Measurements from ENCODE around the gene DRC1.
"Not testable (repeated sequence)": the region's sequence is repeated elsewhere in the genome, so short reads cannot be mapped to it uniquely, and the experiment has no call there.

The DRC1 gene

DNA sequence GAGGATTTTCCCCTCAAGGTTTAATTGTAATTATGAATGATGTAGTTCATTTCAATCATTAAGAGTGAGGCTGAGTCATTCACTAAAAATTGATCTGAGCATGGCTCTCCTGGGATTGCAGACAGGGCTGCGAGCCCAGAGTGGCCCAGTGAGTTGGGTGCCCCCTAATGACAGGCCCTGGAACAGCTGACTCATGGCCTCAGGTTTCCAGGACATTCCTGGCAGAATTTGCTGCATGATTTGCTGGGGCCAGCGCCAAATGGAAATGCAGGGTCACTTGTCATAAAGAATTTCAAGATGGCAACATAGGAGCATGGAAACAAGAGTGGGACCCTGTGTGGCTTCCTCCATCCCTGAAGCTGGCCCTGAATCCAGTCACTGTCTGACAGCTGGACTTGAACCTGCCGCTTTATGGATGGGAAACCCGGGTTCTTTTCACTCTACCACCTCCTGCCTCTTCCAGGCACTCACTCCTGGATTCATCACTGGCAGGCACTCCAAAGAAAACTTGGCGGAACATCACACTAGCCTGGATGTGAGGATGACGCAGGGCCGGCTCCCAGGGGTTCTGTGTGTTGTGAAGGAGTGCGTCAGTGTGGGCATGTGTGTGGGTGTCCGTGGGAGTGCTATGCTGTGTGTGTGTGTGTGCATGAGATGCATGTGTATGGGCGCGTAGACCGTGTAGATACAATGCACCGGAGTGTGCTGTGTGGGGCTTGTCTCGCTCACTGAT, 61.0 kb downstream of the DRC1 start:
- TF ChIP-seq Cebpa-rat (IDR thresholded peaks at IDR 0.05) = no peak
- Histone ChIP-seq H3K4me2 (peak overlapping the region in 1 of 11 experiments; percentile 4; a peak in 2 of 22 replicates), H3K9me3 (replicated peaks in 1 of 11) (no peaks in the 10 kb centered on the region), H3K36me3 (no peaks in the 10 kb centered on the region), H3K9ac (no peak overlapping the region), H3K4me1 (peaks cover 0 to 42% (median 14%) of the 10 kb centered on the region in 10 experiments; a peak in 16 of 20 replicates), H3K4me3 (no peak overlapping the region), H3K27me3 (no peaks in the 10 kb centered on the region), H3K27ac (no peak overlapping the region), H4K20me1 (no peaks in the 10 kb centered on the region)

DNA sequence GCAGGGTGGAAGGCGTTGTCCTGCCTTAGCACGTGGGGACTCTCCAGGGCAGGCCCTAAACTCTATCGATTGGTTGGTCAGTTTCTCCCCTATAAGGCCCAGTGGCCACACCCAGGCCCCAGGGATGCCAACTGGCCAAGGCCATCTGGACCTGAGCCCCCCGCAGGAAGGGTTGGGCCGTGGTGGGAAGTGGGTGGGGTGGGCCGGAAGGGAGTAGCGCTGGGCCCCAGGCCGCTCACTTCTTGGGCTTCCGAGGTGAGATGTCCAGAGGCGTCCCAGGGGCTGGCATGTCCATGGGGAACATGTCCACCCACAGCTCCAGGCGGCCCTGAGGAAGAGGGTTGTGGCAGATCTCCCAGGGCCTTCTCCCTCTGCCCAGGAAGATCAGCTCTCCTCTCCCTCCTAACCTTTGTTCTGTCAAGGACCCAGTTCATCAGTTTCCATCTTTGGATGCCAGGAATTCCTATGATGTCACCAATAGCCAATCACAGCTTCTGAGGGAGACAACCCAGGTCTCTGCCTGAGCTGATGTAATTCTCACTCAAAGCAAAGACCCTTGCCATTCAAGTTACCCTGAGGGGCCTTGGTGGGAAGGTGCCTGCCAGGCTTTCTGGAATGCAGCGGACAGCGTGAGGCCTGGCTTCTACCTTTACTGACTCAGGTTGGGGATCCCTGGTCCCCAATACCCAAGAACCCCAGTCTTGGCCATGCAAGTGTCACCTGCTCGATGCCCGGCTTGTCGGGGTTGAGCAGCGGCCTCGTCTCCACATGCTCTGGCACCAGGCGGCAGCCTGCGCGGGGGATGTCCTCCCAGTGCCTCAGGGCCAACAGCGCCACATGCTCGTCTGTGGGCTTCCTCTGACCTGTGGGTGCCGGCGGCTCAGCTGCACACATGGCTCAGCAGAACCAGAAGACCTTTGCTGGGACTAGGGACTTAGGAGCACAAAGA, 61.8 kb downstream of the DRC1 start:
- Histone ChIP-seq H3K9me3 (replicated peaks in 1 of 11) (no peaks in the 10 kb centered on the region), H3K4me1 (peaks cover 0 to 34% (median 14%) of the 10 kb centered on the region in 10 experiments; a peak in 15 of 20 replicates), H3K27me3 (no peaks in the 10 kb centered on the region), H3K4me3 (no peak overlapping the region), H3K36me3 (no peaks in the 10 kb centered on the region), H3K27ac (no peak overlapping the region), H4K20me1 (no peaks in the 10 kb centered on the region), H3K9ac (no peak overlapping the region), H3K4me2 (no peak overlapping the region)
- no peak for TF ChIP-seq Cebpa-rat (IDR thresholded peaks at IDR 0.05)

DNA sequence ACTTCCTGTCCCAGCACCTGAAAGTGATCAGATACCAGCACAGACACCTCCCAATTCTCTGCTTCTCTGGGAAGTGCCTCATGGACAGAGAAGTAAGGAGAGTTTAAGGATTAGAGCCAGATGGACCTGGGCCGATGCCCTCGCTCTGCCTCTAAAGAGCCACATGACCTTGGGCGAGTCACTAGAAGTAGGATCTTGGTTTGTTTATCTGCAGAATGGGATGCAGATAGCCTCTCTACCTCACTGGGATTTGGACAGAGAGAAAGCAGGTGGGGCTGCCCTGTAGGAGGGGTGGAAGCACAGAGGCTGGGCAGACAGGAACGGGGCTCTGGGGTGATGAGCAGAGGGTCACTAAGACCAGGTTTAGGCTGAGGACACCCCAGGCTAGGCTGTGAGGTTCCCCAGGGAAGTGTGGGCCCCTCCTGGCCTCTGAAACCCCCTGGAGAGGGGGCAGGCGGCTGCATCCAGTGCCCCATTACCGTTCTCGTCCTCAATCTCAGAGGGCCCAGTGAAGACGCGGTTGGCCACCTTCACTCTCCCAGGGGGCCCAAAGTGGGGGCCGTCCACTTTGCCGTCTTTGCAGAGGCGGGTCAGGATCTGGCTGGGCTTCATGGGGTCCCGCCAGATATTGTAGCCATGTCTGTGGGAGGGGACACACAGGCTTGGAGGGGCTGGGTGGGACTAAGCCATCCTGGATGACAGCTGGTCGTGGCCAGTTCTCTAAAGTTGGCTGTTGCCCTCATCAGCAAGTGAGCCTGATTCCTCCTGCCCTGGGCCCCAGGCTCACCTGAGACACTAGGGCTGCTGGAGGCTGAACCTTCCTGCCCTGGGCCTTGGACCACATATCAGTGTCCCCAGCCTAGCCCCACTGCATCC, 62.9 kb downstream of the DRC1 start:
- no peak overlapping the region for H3K4me3 ChIP-seq
- peak overlapping the region in 7 of 11 experiments; percentile 6 to 58 (median 41); a peak in 8 of 22 replicates for H3K4me2 ChIP-seq
- no peaks in the 10 kb centered on the region for H3K27me3 ChIP-seq
- TF ChIP-seq Cebpa-rat (IDR thresholded peaks at IDR 0.05) = no peak
- H3K9ac ChIP-seq = peak overlapping the region in 2 of 11 experiments; percentile 14 to 28; a peak in 1 of 22 replicates
- H3K27ac ChIP-seq = no peak overlapping the region
- no peaks in the 10 kb centered on the region for H4K20me1 ChIP-seq
- peaks cover 0 to 32% (median 14%) of the 10 kb centered on the region in 10 experiments; a peak in 15 of 20 replicates for H3K4me1 ChIP-seq
- no peaks in the 10 kb centered on the region for H3K36me3 ChIP-seq
- H3K9me3 ChIP-seq (replicated peaks in 1 of 11) = no peaks in the 10 kb centered on the region

DNA sequence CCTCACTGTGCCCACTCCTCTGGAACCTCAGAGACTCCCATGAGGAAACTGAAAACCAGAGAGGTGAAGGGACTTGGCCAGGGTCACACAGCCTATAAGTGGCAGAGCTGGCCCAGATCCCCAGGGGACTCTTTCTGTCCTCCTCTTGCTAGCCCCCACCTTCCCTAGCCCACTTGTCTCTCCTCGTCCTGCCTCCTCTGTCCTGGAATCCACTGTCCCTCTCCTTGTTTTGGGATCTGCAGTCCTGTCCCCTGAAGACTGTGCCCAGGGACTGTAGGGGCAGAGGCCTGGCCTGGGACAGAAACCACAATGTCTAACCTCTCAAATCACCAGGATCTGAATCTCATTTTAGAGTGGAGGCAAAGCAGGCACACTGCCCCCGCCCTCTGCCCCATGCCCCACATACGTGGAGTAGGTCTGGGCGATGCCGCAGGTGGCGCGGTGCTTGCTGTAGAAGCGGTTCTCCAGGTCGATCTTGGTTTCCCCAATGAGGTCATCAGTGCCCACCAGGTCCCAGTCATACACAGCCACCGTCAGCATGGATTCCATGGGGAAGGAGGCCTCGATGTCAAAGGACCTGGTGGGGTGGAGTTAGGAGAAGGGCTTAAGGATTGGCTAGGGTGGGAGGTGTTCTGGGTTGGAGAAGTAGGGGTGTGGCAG, 63.7 kb downstream of the DRC1 start:
- no peak for TF ChIP-seq Cebpa-rat (IDR thresholded peaks at IDR 0.05)
- Histone ChIP-seq H3K4me1 (peaks cover 0 to 28% (median 14%) of the 10 kb centered on the region in 10 experiments; a peak in 14 of 20 replicates), H3K9ac (0 out of 22 replicates have a peak overlapping the region, but pooled peaks of 1 of the 11 experiments have one; percentile 14)

DNA sequence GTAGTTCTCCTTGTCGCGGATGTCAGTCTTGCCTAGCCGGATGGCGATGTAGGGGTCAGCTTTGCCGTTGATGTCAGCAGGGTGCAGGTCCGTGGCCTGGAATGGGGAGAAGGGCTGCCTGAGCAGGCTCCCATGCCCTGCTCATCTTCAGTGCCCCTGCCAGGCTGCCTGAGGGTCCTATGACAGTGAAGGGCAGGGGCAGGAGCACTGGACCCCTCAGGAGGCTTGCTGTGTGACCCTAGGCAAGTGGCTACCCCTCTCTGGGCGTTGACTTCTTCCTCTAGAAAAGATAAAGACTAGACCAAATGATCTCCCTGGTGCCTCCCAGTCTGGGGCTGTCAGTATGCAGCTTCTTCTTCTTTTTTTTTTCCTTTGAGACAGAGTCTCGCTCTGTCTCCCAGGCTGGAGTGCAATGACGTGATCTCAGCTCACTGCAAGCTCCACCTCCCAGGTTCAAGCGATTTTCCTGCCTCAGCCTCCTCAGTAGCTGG, 64.3 kb downstream of the DRC1 start:
- Histone ChIP-seq H3K4me3 (no peak overlapping the region), H4K20me1 (no peaks in the 10 kb centered on the region), H3K36me3 (no peaks in the 10 kb centered on the region), H3K4me1 (peaks cover 0 to 28% (median 14%) of the 10 kb centered on the region in 10 experiments; a peak in 14 of 20 replicates), H3K9ac (no peak overlapping the region), H3K4me2 (no peak overlapping the region), H3K27me3 (no peaks in the 10 kb centered on the region), H3K27ac (no peak overlapping the region), H3K9me3 (replicated peaks in 1 of 11) (no peaks in the 10 kb centered on the region)
- no peak for TF ChIP-seq Cebpa-rat (IDR thresholded peaks at IDR 0.05)

More for the DNA sequence above, 63.7 kb downstream of the DRC1 start:
- Histone ChIP-seq H3K9me3 (replicated peaks in 1 of 11) (no peaks in the 10 kb centered on the region), H3K27me3 (no peaks in the 10 kb centered on the region), H3K36me3 (no peaks in the 10 kb centered on the region), H3K4me2 (peak overlapping the region in 2 of 11 experiments; percentile 39 to 43; a peak in 3 of 22 replicates), H3K4me3 (no peak overlapping the region), H4K20me1 (no peaks in the 10 kb centered on the region), H3K27ac (no peak overlapping the region)

DNA sequence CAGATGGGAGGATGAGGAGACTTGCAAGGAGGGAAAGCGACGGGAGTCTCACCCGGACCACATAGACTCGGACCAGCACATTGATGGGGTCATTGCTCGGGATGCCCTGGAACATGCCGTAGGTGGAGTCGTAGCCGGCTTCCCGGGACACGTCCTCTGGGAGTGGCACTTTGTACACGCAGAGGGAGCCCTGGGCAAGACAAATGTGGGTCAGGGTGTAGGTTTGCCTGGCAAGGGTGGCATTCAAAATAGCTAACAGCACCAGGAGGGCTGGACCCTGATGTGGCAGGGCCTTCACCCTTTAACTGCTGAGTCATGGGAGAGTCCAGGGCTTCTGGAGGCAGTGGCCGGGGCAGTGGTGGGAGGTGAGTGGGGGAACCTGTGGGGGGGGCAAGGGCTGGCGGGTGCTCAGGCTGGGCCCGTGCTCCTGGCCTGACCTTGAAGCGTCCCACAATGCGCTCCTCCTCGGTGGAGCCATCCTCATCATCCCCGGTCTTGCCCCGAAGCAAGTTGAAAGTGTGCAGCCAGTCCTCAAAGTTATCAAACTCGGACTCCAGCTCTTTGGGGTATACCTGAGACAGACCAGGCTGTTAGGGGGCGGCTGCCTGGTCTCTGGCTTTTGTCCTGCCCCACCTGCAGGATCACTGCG, 65.1 kb downstream of the DRC1 start:
- Histone ChIP-seq H3K36me3 (no peaks in the 10 kb centered on the region), H3K9ac (no peak overlapping the region), H3K4me2 (no peak overlapping the region), H3K4me3 (no peak overlapping the region), H3K4me1 (peaks cover 0 to 28% (median 14%) of the 10 kb centered on the region in 10 experiments; a peak in 14 of 20 replicates), H3K27ac (peak overlapping the region in 1 of 11 experiments; percentile 9; a peak in 1 of 22 replicates), H3K9me3 (replicated peaks in 1 of 11) (no peaks in the 10 kb centered on the region), H4K20me1 (no peaks in the 10 kb centered on the region), H3K27me3 (no peaks in the 10 kb centered on the region)
- TF ChIP-seq Cebpa-rat (IDR thresholded peaks at IDR 0.05) = no peak

DNA sequence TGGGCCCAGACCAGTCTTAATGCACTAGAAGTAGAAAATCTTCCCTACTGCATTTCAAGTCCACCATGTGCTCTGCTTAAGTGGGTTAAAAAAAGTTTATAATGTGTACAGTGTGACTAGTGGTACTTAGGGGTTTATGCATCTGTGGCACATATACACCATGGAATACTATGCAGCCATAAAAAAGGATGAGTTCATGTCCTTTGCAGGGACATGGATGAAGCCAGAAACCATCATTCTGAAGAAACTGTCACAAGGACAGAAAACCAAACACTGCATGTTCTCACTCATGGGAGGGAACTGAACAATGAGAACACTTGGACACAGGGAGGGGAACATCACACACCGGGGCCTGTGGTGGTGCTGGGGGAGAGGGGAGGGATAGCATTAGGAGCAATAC, 66.8 kb downstream of the DRC1 start:
- H3K27ac ChIP-seq; H3K27me3 ChIP-seq; H3K9me3 ChIP-seq (replicated peaks in 1 of 11); H4K20me1 ChIP-seq; H3K4me2 ChIP-seq; H3K4me3 ChIP-seq; H3K9ac ChIP-seq; H3K36me3 ChIP-seq: not testable (repeated sequence)
- peaks cover 0 to 19% (median 10%) of the 10 kb centered on the region in 10 experiments; a peak in 14 of 20 replicates for H3K4me1 ChIP-seq

Measured in BLaER1 treated with 17β-estradiol and CSF1 and Interleukin-3, amounts not matched to agents 10 nM and 100 nM (cell line).